DOHH2 (cell line): ENCODE measurements around the gene CASQ1.

ENCODE experiments used
- CTCF ChIP-seq: fragments of 200-600 bp; sonication (generic); IDR thresholded peaks from one replicate; pipeline ENCODE4 v1.5.1; 2014; ENCODE audit warnings: antibody characterized with exemption, mild to moderate bottlenecking, low read depth, low read length; ENCODE audit not compliant: poor library complexity, severe bottlenecking
- EZH2phosphoT487 ChIP-seq: fragments of 200-600 bp; sonication (generic); IDR thresholded peaks from 2 replicates; pipeline ENCODE4 v1.6.1; 2017; ENCODE audit warnings: borderline replicate concordance, mild to moderate bottlenecking, antibody characterized with exemption, low read length, moderate library complexity, mixed read lengths

GRCh38 chr1:160208557-160209320 is 18.4 kb downstream of the CASQ1 start:
- TF ChIP-seq CTCF (no peak), EZH2phosphoT487 (no peak)
